ENCODE results near the gene IL19.
"Not testable (repeated sequence)": the region's sequence is repeated elsewhere in the genome, so short reads cannot be mapped to it uniquely, and the experiment has no call there.

IL19 gene

GRCh38 chr1:206831650-206832049 is 61.1 kb downstream of the IL19 start:
- DNase-seq (ENCODE audit: low read depth in 2 of 2): no peak

DNA sequence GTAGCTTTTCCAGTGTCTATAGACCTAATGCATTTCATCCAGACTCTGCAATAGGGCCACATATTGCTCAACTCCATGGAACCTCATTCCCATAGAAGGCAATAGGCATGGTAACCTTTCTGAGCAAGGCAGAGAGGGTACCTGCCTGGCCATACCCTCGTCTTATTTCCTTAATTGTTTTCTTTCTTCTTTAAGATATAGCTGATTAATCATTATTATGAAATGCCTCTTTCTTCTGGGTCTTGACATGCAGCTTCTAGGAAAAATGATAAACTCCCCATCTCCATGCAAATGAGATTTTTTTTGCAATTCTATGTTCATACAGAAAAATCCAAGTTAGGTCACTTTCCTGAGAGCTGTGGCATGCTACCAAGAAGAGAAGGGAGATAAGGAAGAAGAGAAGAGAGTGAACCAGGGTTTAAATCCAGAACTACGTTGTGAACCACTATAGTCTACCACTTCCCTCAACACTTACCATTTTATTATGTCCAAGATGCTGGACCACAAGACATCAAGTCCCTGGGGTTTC is 61.8 kb downstream of the IL19 start:
- no peak for DNase-seq (ENCODE audit: low read depth in 2 of 2)

DNA sequence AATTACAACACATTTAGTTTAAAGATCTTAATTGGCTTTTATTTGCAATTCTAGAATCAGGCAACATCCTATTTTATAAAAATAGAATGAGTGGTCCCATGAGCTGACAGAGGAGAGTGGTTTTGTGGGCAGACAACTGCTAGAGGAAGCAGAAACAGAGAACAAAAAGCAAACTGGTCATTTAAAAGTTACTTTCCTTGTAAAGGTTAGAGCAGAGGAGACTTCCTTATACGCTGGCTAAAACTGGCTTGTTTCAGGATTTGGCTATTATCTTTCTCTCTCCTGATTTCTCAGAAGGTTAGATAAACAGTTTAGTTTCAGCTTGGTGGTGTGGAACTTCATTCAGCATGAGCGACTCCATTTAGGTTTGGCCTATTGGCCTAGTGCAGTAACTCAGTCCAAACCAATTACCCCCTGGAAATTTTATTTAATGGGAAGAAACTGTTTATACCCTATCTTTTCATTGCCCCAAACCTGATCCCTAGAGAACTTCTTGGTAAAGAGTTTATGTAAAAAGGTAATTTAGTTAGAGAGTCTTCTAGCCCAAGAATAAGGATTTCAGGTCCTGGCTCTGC is 62.6 kb downstream of the IL19 start:
- no peak for DNase-seq (ENCODE audit: low read depth in 2 of 2)

DNA sequence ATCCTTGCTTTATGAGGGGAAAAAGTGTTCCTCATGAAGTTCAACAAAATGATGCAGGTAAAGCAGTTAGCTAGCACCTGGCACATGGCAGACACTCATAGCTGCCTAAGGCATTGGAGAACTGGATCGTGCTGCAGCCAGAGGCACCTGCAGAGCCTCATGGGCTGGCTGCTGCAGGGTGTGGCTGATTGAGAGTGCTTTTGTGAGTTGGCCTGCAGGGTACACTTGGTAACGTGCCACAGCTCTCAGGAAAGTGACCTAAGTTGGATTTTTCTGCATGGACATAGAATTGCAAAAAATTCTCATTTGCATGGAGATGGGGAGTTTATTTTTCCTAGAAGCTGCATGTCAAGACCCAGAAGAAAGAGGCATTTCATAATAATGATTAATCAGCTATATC is 63.2 kb downstream of the IL19 start:
- no peak for DNase-seq (ENCODE audit: low read depth in 2 of 2)

GRCh38 chr1:206834217-206834616 is 63.6 kb downstream of the IL19 start:
- DNase-seq (ENCODE audit: low read depth in 2 of 2): no peak

GRCh38 chr1:206834711-206835110 is 64.1 kb downstream of the IL19 start:
- DNase-seq (ENCODE audit: low read depth in 2 of 2): no peak

- DNase-seq (ENCODE audit: low read depth in 2 of 2): no peak
Measured at GRCh38 chr1:206835186-206835585, 64.6 kb downstream of the IL19 start.

DNA sequence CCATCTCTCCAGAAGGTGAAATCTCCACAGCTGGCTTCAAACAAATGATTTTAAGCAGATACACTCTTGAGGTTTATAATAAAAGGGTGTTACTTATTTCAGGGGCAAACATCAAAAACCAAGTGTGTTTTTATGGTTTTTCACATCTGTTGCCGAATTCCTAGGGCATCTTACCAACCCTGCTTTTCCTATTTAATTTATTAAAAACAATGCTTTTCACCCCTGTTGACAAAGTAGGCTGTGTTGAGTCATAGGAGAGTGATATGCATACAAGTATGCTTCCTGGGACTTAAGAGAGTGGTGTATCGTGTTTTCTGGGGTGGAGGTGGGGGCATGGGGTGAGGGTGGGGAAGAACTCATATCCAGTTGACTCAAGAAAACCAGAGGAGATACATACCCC is 65.5 kb downstream of the IL19 start:
- no peak for DNase-seq (ENCODE audit: low read depth in 2 of 2)

- no peak for DNase-seq (ENCODE audit: low read depth in 2 of 2)
Measured at GRCh38 chr1:206839006-206839560, 68.5 kb downstream of the IL19 start.

DNA sequence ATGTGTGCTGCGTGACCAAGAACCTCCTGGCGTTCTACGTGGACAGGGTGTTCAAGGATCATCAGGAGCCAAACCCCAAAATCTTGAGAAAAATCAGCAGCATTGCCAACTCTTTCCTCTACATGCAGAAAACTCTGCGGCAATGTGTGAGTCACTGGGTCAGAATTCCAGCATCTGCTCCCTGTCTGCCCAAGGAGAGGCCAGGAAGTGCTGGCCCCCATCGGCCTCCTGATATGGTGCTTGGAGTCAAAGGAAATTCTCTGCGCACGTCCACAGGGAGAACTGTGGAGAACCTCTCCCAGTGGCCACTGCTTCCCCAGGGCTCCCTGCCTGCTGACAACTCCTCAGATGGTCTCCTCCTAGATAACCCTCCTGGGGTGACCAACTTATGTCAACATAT is 69.3 kb downstream of the IL19 start:
- DNase-seq (ENCODE audit: low read depth in 2 of 2): no peak

- no peak for DNase-seq (ENCODE audit: low read depth in 2 of 2)
Measured at GRCh38 chr1:206841609-206842323, 71.2 kb downstream of the IL19 start.

DNA sequence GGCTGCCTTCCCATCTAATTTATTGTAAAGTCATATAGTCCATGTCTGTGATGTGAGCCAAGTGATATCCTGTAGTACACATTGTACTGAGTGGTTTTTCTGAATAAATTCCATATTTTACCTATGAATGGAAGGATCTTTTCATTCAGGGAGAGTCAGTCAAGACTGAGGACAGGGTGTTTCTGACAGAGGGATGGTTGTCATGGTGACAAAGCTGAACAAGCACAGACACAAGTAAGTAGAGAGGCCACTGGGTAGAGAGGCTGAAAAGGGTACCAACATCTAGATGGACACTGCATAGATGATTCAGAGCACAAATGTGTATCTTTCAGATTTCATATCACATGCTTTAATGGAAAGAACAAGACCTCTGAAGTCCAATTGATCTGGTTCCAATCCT is 72.3 kb downstream of the IL19 start:
- no peak for DNase-seq (ENCODE audit: low read depth in 2 of 2)

GRCh38 chr1:206843626-206844025 is 73.1 kb downstream of the IL19 start:
- DNase-seq (ENCODE audit: low read depth in 2 of 2): no peak

GRCh38 chr1:206846487-206846886 is 75.9 kb downstream of the IL19 start:
- no peak for DNase-seq (ENCODE audit: low read depth in 2 of 2)

GRCh38 chr1:206847337-206847834 is 76.8 kb downstream of the IL19 start:
- no peak for DNase-seq (ENCODE audit: low read depth in 2 of 2)

GRCh38 chr1:206847946-206848345 is 77.4 kb downstream of the IL19 start:
- DNase-seq (ENCODE audit: low read depth in 2 of 2): no peak

GRCh38 chr1:206850401-206850800 is 79.8 kb downstream of the IL19 start:
- DNase-seq (ENCODE audit: low read depth in 2 of 2): no peak

GRCh38 chr1:206851341-206852010 is 80.9 kb downstream of the IL19 start:
- no peak for DNase-seq (ENCODE audit: low read depth in 2 of 2)

- DNase-seq (ENCODE audit: low read depth in 2 of 2): not testable (repeated sequence)
Measured at GRCh38 chr1:206852662-206853061, 82.1 kb downstream of the IL19 start.

- not testable (repeated sequence) for DNase-seq (ENCODE audit: low read depth in 2 of 2)
Measured at GRCh38 chr1:206853696-206854095, 83.1 kb downstream of the IL19 start.

GRCh38 chr1:206854401-206855129 is 84.0 kb downstream of the IL19 start:
- DNase-seq (ENCODE audit: low read depth in 2 of 2): no peak

DNA sequence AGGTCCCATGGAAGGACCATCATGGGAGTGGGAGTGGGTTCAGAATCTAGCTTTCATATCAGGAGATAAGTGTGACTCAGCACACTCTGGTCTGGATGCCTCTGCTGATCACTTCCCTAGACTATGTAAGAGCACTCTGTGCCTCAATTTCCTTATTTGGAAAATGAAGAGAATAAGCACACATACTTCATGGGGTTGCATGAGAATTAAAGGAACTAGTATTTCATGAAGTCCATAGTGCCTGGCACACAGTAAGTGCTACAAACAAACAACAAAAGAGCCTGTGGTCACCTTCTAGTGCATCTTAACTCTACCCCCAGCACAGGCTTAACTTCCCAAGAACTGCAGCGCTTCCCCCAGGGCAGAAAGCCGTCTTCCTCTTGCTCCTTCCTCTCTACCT is 85.3 kb downstream of the IL19 start:
- DNase-seq (ENCODE audit: low read depth in 2 of 2): no peak
